ENCODE results near the gene TEAD4.
A peak's percentile ranks its signal among the peaks of the same experiment; 100 is the strongest.

Gene TEAD4

GRCh38 chr12:2959505-2960389, 550 bp downstream of the TEAD4 start:
- no peak for TF ChIP-seq CTCF (conservative IDR thresholded peaks at IDR 0.05; ENCODE audit: control insufficient read depth, insufficient read depth, low read depth, low read length)
- DNase-seq (ENCODE audit: low read depth): peak; percentile 67
- peak overlapping the region; percentile 64 for H3K4me3 ChIP-seq (ENCODE audit: control insufficient read depth, low read depth, low read length)

- peak overlapping the region; percentile 64 for H3K4me3 ChIP-seq (ENCODE audit: control insufficient read depth, low read depth, low read length)
- no peak for TF ChIP-seq CTCF (conservative IDR thresholded peaks at IDR 0.05; ENCODE audit: control insufficient read depth, insufficient read depth, low read depth, low read length)
- peak; percentile 21 for DNase-seq (ENCODE audit: low read depth)
Measured at GRCh38 chr12:2960390-2960956, 1.3 kb downstream of the TEAD4 start.

- peak overlapping the region; percentile 64 for H3K4me3 ChIP-seq (ENCODE audit: control insufficient read depth, low read depth, low read length)
- TF ChIP-seq CTCF (conservative IDR thresholded peaks at IDR 0.05; ENCODE audit: control insufficient read depth, insufficient read depth, low read depth, low read length): no peak
- no peak for DNase-seq (ENCODE audit: low read depth)
Measured at GRCh38 chr12:2960996-2961616, 1.9 kb downstream of the TEAD4 start.

- DNase-seq (ENCODE audit: low read depth): no peak
- TF ChIP-seq CTCF (conservative IDR thresholded peaks at IDR 0.05; ENCODE audit: control insufficient read depth, insufficient read depth, low read depth, low read length): no peak
- no peak overlapping the region for H3K4me3 ChIP-seq (ENCODE audit: control insufficient read depth, low read depth, low read length)
Measured at GRCh38 chr12:2961705-2962104, 2.5 kb downstream of the TEAD4 start.

GRCh38 chr12:2963154-2963759, 4.1 kb downstream of the TEAD4 start:
- no peak for DNase-seq (ENCODE audit: low read depth)
- H3K4me3 ChIP-seq (ENCODE audit: control insufficient read depth, low read depth, low read length): no peak overlapping the region
- no peak for TF ChIP-seq CTCF (conservative IDR thresholded peaks at IDR 0.05; ENCODE audit: control insufficient read depth, insufficient read depth, low read depth, low read length)

- no peak overlapping the region for H3K4me3 ChIP-seq (ENCODE audit: control insufficient read depth, low read depth, low read length)
- DNase-seq (ENCODE audit: low read depth): peak; percentile 32
- TF ChIP-seq CTCF (conservative IDR thresholded peaks at IDR 0.05; ENCODE audit: control insufficient read depth, insufficient read depth, low read depth, low read length): no peak
Measured at GRCh38 chr12:2963760-2964292, 4.6 kb downstream of the TEAD4 start.
